GM08714 (cell line): ENCODE results near the gene MDN1.
"Not testable (repeated sequence)": the region's sequence is repeated elsewhere in the genome, so short reads cannot be mapped to it uniquely, and the experiment has no call there.

ENCODE experiments used
- H3K4me3 ChIP-seq: fragments of 200-500 bp; sonication (Bioruptor generic); 2 replicates; pipeline ENCODE4 v1.5.1; 2014; ENCODE audit warnings: mild to moderate bottlenecking, low read length, inconsistent platforms
- ZNF274 ChIP-seq: IDR thresholded peaks from 2 replicates; pipeline ENCODE4 v1.6.1; 2012; ENCODE audit warnings: mild to moderate bottlenecking, low read depth, low read length

MDN1 gene

GRCh38 chr6:89834884-89835792 lies 15.5 kb upstream of the MDN1 start:
- TF ChIP-seq ZNF274 = no peak
- H3K4me3 ChIP-seq = peak overlapping the region; percentile 23; the same call in 1 of the 2 replicates

GRCh38 chr6:89830170-89830809 lies 10.7 kb upstream of the MDN1 start:
- TF ChIP-seq ZNF274 = no peak
- peak overlapping the region; percentile 86 for H3K4me3 ChIP-seq

- H3K4me3 ChIP-seq = peak within 1 kb of the TSS; percentile 89
Observed at GRCh38 chr6:89829472-89830169, 10.0 kb upstream of the MDN1 start, which contains the start of gene CASP8AP2. TSS of gene CASP8AP2 (plus strand) at chr6:89829880.

GRCh38 chr6:89828988-89829471 lies 9.4 kb upstream of the MDN1 start:
- no peak for TF ChIP-seq ZNF274
- H3K4me3 ChIP-seq = peak overlapping the region; percentile 89

More at GRCh38 chr6:89829472-89830169, 10.0 kb upstream of the MDN1 start, which contains the start of gene CASP8AP2:
- TF ChIP-seq ZNF274 = no peak

GRCh38 chr6:89828475-89828987 lies 8.9 kb upstream of the MDN1 start:
- peak overlapping the region; percentile 89 for H3K4me3 ChIP-seq

- TF ChIP-seq ZNF274 = no peak
Observed at GRCh38 chr6:89826029-89826528, 6.5 kb upstream of the MDN1 start.

GRCh38 chr6:89818977-89819335 lies 638 bp downstream of the MDN1 start:
- peak overlapping the region; percentile 91 for H3K4me3 ChIP-seq
- no peak for TF ChIP-seq ZNF274

More at GRCh38 chr6:89826029-89826528, 6.5 kb upstream of the MDN1 start:
- no peak overlapping the region for H3K4me3 ChIP-seq

GRCh38 chr6:89817481-89817880 lies 2.1 kb downstream of the MDN1 start:
- no peak overlapping the region; the same call in 1 of the 2 replicates for H3K4me3 ChIP-seq
- no peak for TF ChIP-seq ZNF274

- H3K4me3 ChIP-seq = not testable (repeated sequence)
Observed at GRCh38 chr6:89813422-89813821, 6.2 kb downstream of the MDN1 start.

- no peak overlapping the region for H3K4me3 ChIP-seq
- no peak for TF ChIP-seq ZNF274
Observed at GRCh38 chr6:89807581-89807980, 12.0 kb downstream of the MDN1 start.

GRCh38 chr6:89805814-89806371 lies 13.7 kb downstream of the MDN1 start:
- no peak overlapping the region for H3K4me3 ChIP-seq
- TF ChIP-seq ZNF274 = no peak

GRCh38 chr6:89803271-89803670 lies 16.3 kb downstream of the MDN1 start:
- TF ChIP-seq ZNF274 = no peak
- no peak overlapping the region for H3K4me3 ChIP-seq

GRCh38 chr6:89799756-89800155 lies 19.8 kb downstream of the MDN1 start:
- no peak overlapping the region for H3K4me3 ChIP-seq
- TF ChIP-seq ZNF274 = no peak

GRCh38 chr6:89799096-89799495 lies 20.5 kb downstream of the MDN1 start:
- H3K4me3 ChIP-seq = no peak overlapping the region
- TF ChIP-seq ZNF274 = no peak
